H1 (cell line): Measurements from ENCODE around the gene MAST1. TPM values are rescaled to one million over a fixed set of nuclear protein-coding genes. Genes with fewer than 3 reads are reported as not detected.

Experiments used
- CTCF ChIA-PET: fragments of 300-600 bp; sonication (Branson Sonifier 250); formaldehyde crosslinking; loops from one replicate; lab custom pipeline; 2021; ENCODE audit not compliant: partially characterized antibody; lab: Charles Lee
- POLR2A ChIA-PET: fragments of 300-600 bp; sonication (Branson Sonifier 250); formaldehyde crosslinking; loops from one replicate; lab custom pipeline; 2021; ENCODE audit warnings: inconsistent platforms; ENCODE audit not compliant: partially characterized antibody; lab: Charles Lee
- DNase-seq, 2 experiments: peaks; one replicate each; pipeline versions ENCODE4 v3.0.0 to v3.0.0-alpha.2; 2010 to 2022; ENCODE audit warnings: low spot score in 2 of 2, low read depth in 1 of 2, mixed read lengths in 1 of 2
- FAIRE-seq: peaks from 2 replicates; lab custom pipeline; 2011; peaks lifted over from hg19 to GRCh38; lab: Jason Lieb, UNC
- H2AFZ ChIP-seq: 2 replicates; pipeline ENCODE4 v1.8.1; 2012; ENCODE audit warnings: low read length, inconsistent platforms
- H2AK5ac ChIP-seq: 2 replicates; pipeline ENCODE4 v1.6.1; 2013; ENCODE audit warnings: low read depth, low read length
- H2BK120ac ChIP-seq: replicated peaks from 2 replicates; pipeline ENCODE3; 2013; ENCODE audit warnings: low read depth, low read length, inconsistent platforms
- H2BK12ac ChIP-seq: 2 replicates; pipeline ENCODE4 v1.6.1; 2013; ENCODE audit warnings: low read depth, low read length
- H2BK15ac ChIP-seq: 2 replicates; pipeline ENCODE4 v1.6.1; 2013; ENCODE audit warnings: low read length
- H2BK20ac ChIP-seq: 2 replicates; pipeline ENCODE4 v1.6.1; 2013; ENCODE audit warnings: low read length
- H2BK5ac ChIP-seq: 2 replicates; pipeline ENCODE4 v1.6.1; 2013; ENCODE audit warnings: low read depth, low read length
- H3K14ac ChIP-seq: 2 replicates; pipeline ENCODE4 v1.6.1; 2013; ENCODE audit warnings: inconsistent platforms; ENCODE audit not compliant: insufficient read length
- H3K18ac ChIP-seq: 2 replicates; pipeline ENCODE4 v1.6.1; 2013; ENCODE audit warnings: low read length; ENCODE audit errors: extremely low read depth
- H3K23ac ChIP-seq: 2 replicates; pipeline ENCODE4 v1.6.1; 2013; ENCODE audit warnings: inconsistent platforms; ENCODE audit not compliant: insufficient read length
- H3K23me2 ChIP-seq: 2 replicates; pipeline ENCODE4 v1.6.1; 2013; ENCODE audit warnings: low read depth, low read length
- H3K27ac ChIP-seq: 2 replicates; pipeline ENCODE4 v1.6.1; 2011; ENCODE audit warnings: low read depth, low read length, inconsistent platforms
- H3K27me3 ChIP-seq, 4 experiments: replicated peaks in 1 of 4; 1 replicate in 1 of 4; 2 replicates in 3 of 4; pipeline versions ENCODE4 v1.6.1 to v1.8.1; 2011 to 2013; ENCODE audit warnings: low read length in 3 of 4, mild to moderate bottlenecking in 3 of 4, inconsistent platforms in 2 of 4, mixed read lengths in 2 of 4, moderate library complexity in 1 of 4; ENCODE audit not compliant: control insufficient read depth in 3 of 4, insufficient read depth in 3 of 4; ENCODE audit errors: extremely low read depth in 1 of 4
- H3K36me3 ChIP-seq, 4 experiments: 2 replicates each; pipeline versions ENCODE4 v1.6.1 to v1.8.1; 2011 to 2013; ENCODE audit warnings: mild to moderate bottlenecking in 4 of 4, low read length in 3 of 4, moderate library complexity in 2 of 4, control low read depth in 1 of 4, inconsistent platforms in 1 of 4; ENCODE audit not compliant: insufficient read depth in 4 of 4, control insufficient read depth in 2 of 4
- H3K4ac ChIP-seq: replicated peaks from 2 replicates; pipeline ENCODE3; 2013; ENCODE audit warnings: low read length, low read depth, mixed read lengths, inconsistent platforms; ENCODE audit not compliant: insufficient read length
- H3K4me1 ChIP-seq, 4 experiments: replicated peaks in 1 of 4; 1 replicate in 1 of 4; 2 replicates in 3 of 4; pipeline versions ENCODE4 v1.6.1 to v1.8.1; 2011 to 2013; ENCODE audit warnings: low read length in 3 of 4, inconsistent platforms in 2 of 4, mixed read lengths in 1 of 4; ENCODE audit not compliant: insufficient read depth in 4 of 4, control insufficient read depth in 3 of 4
- H3K4me2 ChIP-seq, 2 experiments: 2 replicates each; pipeline versions ENCODE4 v1.6.1 to v1.8.1; 2011 to 2013; ENCODE audit warnings: low read depth in 2 of 2, low read length in 2 of 2, control low read depth in 1 of 2, inconsistent platforms in 1 of 2, mild to moderate bottlenecking in 1 of 2; ENCODE audit not compliant: insufficient read depth in 1 of 2
- H3K4me3 ChIP-seq, 4 experiments: fragments of 200-600, 300-600 bp in 1 of 4; sonication (generic), shearing (Covaris generic), sonication (Bioruptor Twin) in 1 of 4; 2 replicates each; pipeline versions ENCODE4 v1.5.1 to v1.8.1; 2011 to 2016; ENCODE audit warnings: low read length in 4 of 4, low read depth in 3 of 4, control low read depth in 2 of 4, inconsistent platforms in 2 of 4, mild to moderate bottlenecking in 2 of 4, mixed read lengths in 1 of 4, moderate library complexity in 1 of 4; ENCODE audit not compliant: insufficient read depth in 2 of 4; ENCODE audit errors: extremely low read depth in 1 of 4
- H3K56ac ChIP-seq: replicated peaks from 2 replicates; pipeline ENCODE3; 2013; ENCODE audit warnings: low read depth, mild to moderate bottlenecking, mixed read lengths, low read length, inconsistent platforms; ENCODE audit not compliant: insufficient read length
- H3K79me1 ChIP-seq: 2 replicates; pipeline ENCODE4 v1.6.1; 2013; ENCODE audit warnings: low read depth, low read length, control low read depth
- H3K79me2 ChIP-seq, 2 experiments: 2 replicates each; pipeline versions ENCODE4 v1.6.1 to v1.8.1; 2012 to 2013; ENCODE audit warnings: low read length in 2 of 2, mild to moderate bottlenecking in 2 of 2, inconsistent platforms in 1 of 2; ENCODE audit not compliant: insufficient read depth in 2 of 2, control insufficient read depth in 1 of 2
- H3K9ac ChIP-seq, 4 experiments: replicated peaks in 1 of 4; 1 replicate in 1 of 4; 2 replicates in 3 of 4; pipeline versions ENCODE4 v1.6.1 to v1.8.1; 2011 to 2013; ENCODE audit warnings: low read depth in 3 of 4, low read length in 3 of 4, control low read depth in 2 of 4, mild to moderate bottlenecking in 2 of 4, moderate library complexity in 2 of 4, inconsistent platforms in 1 of 4; ENCODE audit errors: extremely low read depth in 1 of 4
- H3K9me3 ChIP-seq, 2 experiments: 2 replicates each; pipeline versions ENCODE4 v1.6.1 to v1.8.1; 2012 to 2013; ENCODE audit warnings: mild to moderate bottlenecking in 2 of 2, moderate library complexity in 2 of 2, control low read depth in 1 of 2, inconsistent platforms in 1 of 2, low read depth in 1 of 2, low read length in 1 of 2, mixed read lengths in 1 of 2; ENCODE audit not compliant: insufficient read depth in 2 of 2
- H4K20me1 ChIP-seq, 2 experiments: replicated peaks in 1 of 2; 2 replicates each; pipeline versions ENCODE3 to v1.8.1; 2011 to 2013; ENCODE audit warnings: inconsistent platforms in 2 of 2, low read length in 2 of 2, mild to moderate bottlenecking in 1 of 2; ENCODE audit not compliant: insufficient read depth in 2 of 2, control insufficient read depth in 1 of 2
- H4K5ac ChIP-seq: 2 replicates; pipeline ENCODE4 v1.6.1; 2013; ENCODE audit warnings: low read length, low read depth, mixed read lengths, inconsistent platforms; ENCODE audit not compliant: insufficient read length
- H4K8ac ChIP-seq: 2 replicates; pipeline ENCODE4 v1.8.0; 2013; ENCODE audit warnings: mild to moderate bottlenecking, moderate library complexity, low read length, inconsistent platforms; ENCODE audit not compliant: insufficient read depth; ENCODE audit errors: extremely low read depth
- H4K91ac ChIP-seq: replicated peaks from 2 replicates; pipeline ENCODE3; 2013; ENCODE audit warnings: low read length, mixed read lengths, inconsistent platforms; ENCODE audit not compliant: insufficient read length
- CEBPB ChIP-seq: IDR thresholded peaks from 2 replicates; pipeline ENCODE4 v1.6.1; 2012; ENCODE audit warnings: low read depth, low read length
- HDAC2 ChIP-seq, 2 experiments: fragments of 300-600 bp in 1 of 2; sonication (generic) in 1 of 2; IDR thresholded peaks; 2 replicates each; pipeline ENCODE4 v1.6.1; 2011 to 2012; ENCODE audit warnings: low read depth in 2 of 2, low read length in 2 of 2, mild to moderate bottlenecking in 2 of 2, moderate library complexity in 2 of 2, borderline replicate concordance in 1 of 2, inconsistent platforms in 1 of 2
- RBBP5 ChIP-seq: IDR thresholded peaks from 2 replicates; pipeline ENCODE4 v1.7.1; 2012; ENCODE audit warnings: low read depth, mild to moderate bottlenecking, inconsistent platforms, low read length, moderate library complexity, borderline replicate concordance
- RFX5 ChIP-seq: IDR thresholded peaks from 2 replicates; pipeline ENCODE4 v1.6.1; 2011; ENCODE audit warnings: low read depth, low read length, improper control_type of control experiment, borderline replicate concordance
- RXRA ChIP-seq: IDR thresholded peaks from 2 replicates; pipeline ENCODE4 v1.6.1; 2011; ENCODE audit warnings: low read depth, mild to moderate bottlenecking, low read length, moderate library complexity; ENCODE audit not compliant: insufficient read depth
- WGBS, 2 experiments: shearing (Covaris generic) in 1 of 2; methylation state at CpG; one replicate each; pipeline versions ENCODE4 v1.1.6 to v1.1.7; 2013 to 2015; ENCODE audit warnings: low lambda C conversion rate in 2 of 2, mixed read lengths in 2 of 2, inconsistent platforms in 1 of 2, low coverage in 1 of 2, missing lambda C conversion rate in 1 of 2; ENCODE audit not compliant: insufficient replicate concordance in 2 of 2, insufficient coverage in 1 of 2, insufficient read length in 1 of 2; ENCODE audit errors: extremely low coverage in 1 of 2, missing lambda C conversion rate in 1 of 2; 5-methylcytosine and 5-hydroxymethylcytosine counted together
- polyA plus RNA-seq, 7 experiments: library from polyadenylated mRNA; depleted of rRNA in 3 of 7; stranded (reverse) in 5 of 7; unstranded in 2 of 7; fragments of >200 nt in 5 of 7; fragments of 200-250 nt in 2 of 7; gene quantifications; 1 replicate in 5 of 7; 2 replicates in 1 of 7; 4 replicates in 1 of 7; pipeline versions ENCODE4 v1.2.1 to v1.2.3, GENCODE V29; 2011 to 2013; ENCODE audit warnings: missing spikeins in 2 of 7, mixed read lengths in 2 of 7
- total RNA-seq: library from RNA; stranded (reverse); fragmentation: NEBNext Ultra II Directional; extraction: Animal tissue kit (Norgen Biotek cat#: 25700); gene quantifications from 2 replicates; pipeline ENCODE4 v1.2.1, GENCODE V29; 2021

MAST1 gene
- total and polyA plus RNA-seq, 2 of the 8 experiments (the other 6 are each of a cell fraction or from before 2014, with no cell fraction given) = 15.6 to 28.3 TPM

- peaks cover 11% of the 10 kb centered on the region for H3K79me1 ChIP-seq
- H4K8ac ChIP-seq = no peak overlapping the region; the same call in 1 of the 2 replicates
- no peak overlapping the region for H3K4me3 ChIP-seq
- H2BK12ac ChIP-seq = 0 out of 2 replicates have a peak overlapping the region, but pooled peaks have one; percentile 6
- no peak overlapping the region for H2AK5ac ChIP-seq
- no peak overlapping the region for H3K4ac ChIP-seq
- H3K9me3 ChIP-seq = no peaks in the 10 kb centered on the region
- no peak overlapping the region for H3K18ac ChIP-seq
- FAIRE-seq (no peak), DNase-seq (no peak)
- H3K27ac ChIP-seq = no peak overlapping the region
- 96% methylated on average over 17 of the region's 18 CpGs; no CpG with 5 or more reads in 1 of the 2 experiments for WGBS, 2 experiments
- no peak overlapping the region for H3K14ac ChIP-seq
- peak overlapping the region; percentile 9 for H2BK5ac ChIP-seq
- POLR2A ChIA-PET = no interaction called here
- H3K23ac ChIP-seq = no peak overlapping the region
- peaks cover 6 to 31% (median 10%) of the 10 kb centered on the region in 4 experiments for H3K4me1 ChIP-seq
- peaks cover 0 to 9% of the 10 kb centered on the region in 2 experiments; a peak in 2 of 4 replicates for H3K79me2 ChIP-seq
- peaks cover 15% of the 10 kb centered on the region for H3K23me2 ChIP-seq
- H2BK20ac ChIP-seq = no peak overlapping the region
- H2BK15ac ChIP-seq = 0 out of 2 replicates have a peak overlapping the region, but pooled peaks have one; percentile 1
- peaks cover 8 to 21% of the 10 kb centered on the region in 2 experiments for H4K20me1 ChIP-seq
- no peak overlapping the region for H2AFZ ChIP-seq
- peaks cover 0 to 3% (median 0%) of the 10 kb centered on the region in 4 experiments; a peak in 1 of 8 replicates for H3K36me3 ChIP-seq
- no peak overlapping the region; a peak in 1 of 4 replicates for H3K4me2 ChIP-seq
- no peaks in the 10 kb centered on the region; a peak in 1 of 7 replicates for H3K27me3 ChIP-seq
- H3K9ac ChIP-seq = no peak overlapping the region; a peak in 1 of 7 replicates
- CTCF ChIA-PET = interaction anchor here (1.4 kb wide), 1 partner anchor 17 kb away, joined by 3 read pairs; no protein-coding TSS in a partner anchor
- H4K5ac ChIP-seq = no peak overlapping the region
- no peak overlapping the region for H4K91ac ChIP-seq
- TF ChIP-seq CEBPB (no peak), RXRA (no peak), HDAC2 (IDR thresholded peaks at IDR 0.05; ENCODE audit: borderline replicate concordance in 1 of 2, low read depth in 2 of 2, low read length in 2 of 2) (no peak), RBBP5 (no peak), RFX5 (no peak)
- TF ChIP-seq, all 59 proteins: peak for 0
- Histone ChIP-seq H2BK120ac (no peak overlapping the region), H3K56ac (no peak overlapping the region)
Observed at GRCh38 chr19:12842511-12842910, 4.2 kb downstream of the MAST1 start.
